ENCODE data around the gene CDIP1.

The CDIP1 gene

DNA sequence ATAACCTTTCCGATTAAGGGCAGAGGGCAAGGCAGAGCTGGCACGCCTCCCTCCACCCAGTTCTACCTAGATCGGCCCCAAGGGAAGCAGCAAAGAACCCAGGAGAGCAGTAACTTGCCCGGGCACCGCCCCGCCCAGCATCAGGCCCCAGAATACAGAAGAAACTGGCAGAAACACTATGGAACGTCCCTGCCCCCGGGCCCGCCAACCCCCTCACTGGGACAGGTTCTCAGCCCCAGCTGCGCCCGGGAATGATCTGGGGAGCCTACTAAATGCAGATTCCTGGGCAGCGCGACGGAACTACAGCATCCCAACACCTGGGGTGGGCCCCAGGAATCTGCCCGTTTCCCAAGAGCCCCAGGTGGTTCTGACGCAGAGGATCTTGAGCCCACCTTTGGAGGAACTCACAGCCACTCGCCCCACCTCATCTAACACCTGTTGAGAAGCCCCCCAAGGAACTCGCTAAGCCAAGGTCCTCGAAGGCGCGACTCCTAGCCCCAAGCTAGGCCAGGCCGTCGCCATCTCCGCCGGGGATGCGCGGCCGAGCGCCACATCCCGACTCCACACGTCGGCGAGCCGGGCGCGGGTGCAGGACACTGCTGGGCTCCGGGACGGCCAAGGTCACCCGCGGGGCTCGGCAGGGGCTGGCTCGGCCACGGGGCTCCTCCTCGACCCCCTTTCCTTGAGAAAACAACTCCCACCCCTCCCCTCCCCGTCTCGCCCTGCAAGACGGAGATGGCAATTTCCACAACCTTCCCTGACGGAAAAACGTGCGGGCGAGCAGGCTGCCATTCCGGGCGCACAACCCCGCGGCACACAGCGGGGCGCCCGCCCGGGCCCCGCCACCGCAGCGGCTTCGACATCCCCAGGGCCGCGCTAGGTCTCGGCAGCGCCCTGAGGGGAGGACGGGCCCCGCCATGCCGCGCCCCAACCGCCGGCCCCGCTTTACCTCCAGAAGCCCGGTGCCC lies 913 bp downstream of the CDIP1 start:
- DNase-seq (ENCODE audit: low read depth): no peak

DNA sequence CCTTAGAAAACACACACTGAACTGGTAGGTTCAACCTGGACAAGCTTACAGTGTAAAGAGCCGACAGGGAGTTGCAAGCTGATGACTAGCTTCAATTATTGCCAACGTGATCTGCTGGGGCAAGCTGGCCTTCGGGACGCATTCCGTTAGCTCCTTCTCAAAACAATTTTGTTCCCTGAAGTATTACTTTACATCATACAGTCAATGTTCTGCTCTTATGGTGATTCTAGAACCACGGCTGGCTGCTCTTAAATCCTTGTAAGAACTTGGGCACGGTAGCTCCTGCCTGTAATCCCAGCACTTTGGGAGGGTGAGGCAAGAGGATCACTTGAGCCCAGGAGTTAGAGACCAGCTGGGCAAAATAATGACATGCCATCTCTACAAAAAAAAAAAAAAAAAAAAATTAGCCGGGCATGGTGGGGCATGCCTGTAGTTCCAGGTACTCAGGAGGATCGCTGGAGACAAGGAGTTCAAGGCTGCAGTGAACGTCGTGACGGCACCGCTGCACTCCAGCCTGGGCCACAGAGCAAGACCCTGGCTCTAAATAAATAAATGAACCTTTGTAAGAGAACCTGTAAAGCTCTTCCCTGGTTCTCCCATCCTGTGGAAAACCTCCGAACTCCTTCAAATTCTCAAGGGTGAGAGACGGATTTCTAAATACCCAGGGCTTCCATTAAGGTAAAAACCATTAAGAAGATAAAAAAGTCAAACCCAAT lies 2.0 kb downstream of the CDIP1 start:
- DNase-seq (ENCODE audit: low read depth): no peak

DNA sequence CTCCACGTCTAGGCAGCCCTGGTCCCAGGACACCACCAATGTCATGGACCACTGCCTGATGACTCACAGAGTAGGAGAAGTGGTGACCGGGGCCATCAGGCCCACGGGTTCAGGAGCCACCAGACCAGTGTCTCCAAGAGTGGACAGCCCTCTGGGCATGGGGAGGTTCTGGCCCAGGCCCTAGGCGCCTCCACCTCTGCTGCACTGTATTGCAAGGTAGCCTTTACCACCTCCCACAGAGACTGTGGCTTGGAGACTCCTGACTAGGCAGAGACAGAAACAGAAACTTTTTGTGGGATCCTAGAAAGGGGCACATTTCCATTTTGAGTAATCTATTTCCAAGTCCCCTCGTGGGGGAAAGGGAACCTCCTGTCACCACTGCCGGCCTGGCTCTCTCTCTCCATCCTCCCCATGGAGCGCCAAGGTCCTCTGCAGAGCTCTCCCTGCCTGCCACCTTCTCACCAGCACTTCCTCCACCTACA lies 2.9 kb downstream of the CDIP1 start:
- no peak for DNase-seq (ENCODE audit: low read depth)

DNA sequence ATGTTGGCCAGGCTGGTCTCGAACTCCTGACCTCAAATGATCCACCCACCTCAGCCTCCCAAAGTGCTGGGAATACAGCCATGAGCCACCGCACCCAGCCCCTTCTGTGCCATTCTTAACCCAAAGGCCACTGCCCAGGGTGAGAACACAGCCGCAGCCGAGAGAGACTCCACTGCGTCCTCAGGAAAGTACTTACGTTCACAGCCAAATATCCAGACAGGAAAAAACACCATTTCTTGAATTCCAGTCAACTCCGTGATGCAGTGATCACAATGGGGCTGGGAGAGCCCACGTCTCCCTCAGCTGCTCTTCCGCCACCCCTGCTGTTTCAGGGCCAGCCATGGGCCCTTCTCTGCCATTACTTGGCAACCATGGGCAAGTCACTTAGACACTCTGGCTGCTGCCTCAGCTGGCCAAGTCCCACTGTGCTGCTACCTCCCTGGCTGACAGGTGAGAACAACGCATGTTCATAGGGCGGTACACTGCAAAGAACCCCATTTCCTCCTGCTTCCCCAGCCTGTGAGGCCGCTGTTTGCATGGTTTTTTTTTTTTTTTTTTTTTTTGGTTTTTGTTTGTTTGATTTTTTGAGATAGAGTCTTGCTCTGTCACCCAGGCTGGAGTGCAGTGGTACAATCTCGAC lies 4.3 kb downstream of the CDIP1 start:
- DNase-seq (ENCODE audit: low read depth): no peak

DNA sequence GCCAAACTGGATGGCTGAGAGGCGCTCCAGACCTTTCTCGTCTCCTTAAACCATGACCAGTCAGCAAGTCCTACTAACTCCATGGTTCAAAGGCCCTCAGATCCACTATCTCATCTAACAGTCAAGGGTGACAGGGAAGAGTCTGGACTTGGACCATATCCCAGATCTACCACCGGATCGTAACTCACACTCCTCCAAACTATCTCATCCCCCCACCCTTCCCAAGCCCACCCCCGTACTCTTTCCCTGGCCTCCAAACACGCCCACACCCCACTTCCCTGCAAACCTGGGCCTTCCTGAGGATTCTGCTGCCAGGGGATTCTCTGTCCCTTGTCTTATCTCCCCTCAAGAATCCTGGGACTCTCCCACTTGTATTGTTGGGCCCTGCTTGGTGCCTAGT lies 5.1 kb downstream of the CDIP1 start:
- no peak for DNase-seq (ENCODE audit: low read depth)

DNA sequence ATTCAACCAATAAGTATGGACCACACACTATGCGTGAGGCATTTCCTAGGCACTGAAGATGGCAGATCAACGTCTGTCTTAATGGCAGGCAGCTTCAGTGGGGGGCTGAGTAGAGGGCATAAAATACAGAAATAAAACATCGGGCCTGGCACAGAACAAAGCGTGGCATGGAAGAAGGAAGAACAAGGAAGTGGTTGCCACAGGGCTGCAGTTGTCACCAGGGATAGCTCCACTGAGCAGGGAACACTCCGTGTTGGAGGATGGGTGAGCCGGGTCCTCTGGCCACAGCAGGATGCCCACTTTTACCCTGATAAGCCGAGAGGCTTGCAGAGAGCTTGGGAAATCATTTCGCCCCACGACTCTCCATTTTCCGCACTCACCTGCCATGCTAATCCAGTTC lies 6.3 kb downstream of the CDIP1 start:
- no peak for DNase-seq (ENCODE audit: low read depth)

DNA sequence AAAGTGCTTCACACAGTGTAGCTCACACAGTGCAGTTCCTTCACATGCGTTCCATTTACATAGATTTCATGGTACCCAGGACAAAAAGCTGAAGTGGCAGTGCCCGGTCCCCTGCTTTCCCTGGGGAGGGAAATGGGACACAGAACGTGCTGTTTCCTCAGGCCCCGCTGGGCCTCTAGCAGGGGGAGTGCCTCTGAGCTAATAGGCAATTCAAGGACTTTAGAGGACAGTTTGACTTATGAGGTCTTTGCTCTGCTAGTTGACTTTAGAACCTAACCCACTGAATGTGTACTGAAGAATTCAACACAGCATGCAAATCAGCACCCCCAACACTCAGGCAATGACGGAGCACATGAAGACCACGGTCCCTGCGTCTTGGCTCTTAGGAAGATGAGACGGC lies 6.8 kb downstream of the CDIP1 start:
- DNase-seq (ENCODE audit: low read depth): no peak

DNA sequence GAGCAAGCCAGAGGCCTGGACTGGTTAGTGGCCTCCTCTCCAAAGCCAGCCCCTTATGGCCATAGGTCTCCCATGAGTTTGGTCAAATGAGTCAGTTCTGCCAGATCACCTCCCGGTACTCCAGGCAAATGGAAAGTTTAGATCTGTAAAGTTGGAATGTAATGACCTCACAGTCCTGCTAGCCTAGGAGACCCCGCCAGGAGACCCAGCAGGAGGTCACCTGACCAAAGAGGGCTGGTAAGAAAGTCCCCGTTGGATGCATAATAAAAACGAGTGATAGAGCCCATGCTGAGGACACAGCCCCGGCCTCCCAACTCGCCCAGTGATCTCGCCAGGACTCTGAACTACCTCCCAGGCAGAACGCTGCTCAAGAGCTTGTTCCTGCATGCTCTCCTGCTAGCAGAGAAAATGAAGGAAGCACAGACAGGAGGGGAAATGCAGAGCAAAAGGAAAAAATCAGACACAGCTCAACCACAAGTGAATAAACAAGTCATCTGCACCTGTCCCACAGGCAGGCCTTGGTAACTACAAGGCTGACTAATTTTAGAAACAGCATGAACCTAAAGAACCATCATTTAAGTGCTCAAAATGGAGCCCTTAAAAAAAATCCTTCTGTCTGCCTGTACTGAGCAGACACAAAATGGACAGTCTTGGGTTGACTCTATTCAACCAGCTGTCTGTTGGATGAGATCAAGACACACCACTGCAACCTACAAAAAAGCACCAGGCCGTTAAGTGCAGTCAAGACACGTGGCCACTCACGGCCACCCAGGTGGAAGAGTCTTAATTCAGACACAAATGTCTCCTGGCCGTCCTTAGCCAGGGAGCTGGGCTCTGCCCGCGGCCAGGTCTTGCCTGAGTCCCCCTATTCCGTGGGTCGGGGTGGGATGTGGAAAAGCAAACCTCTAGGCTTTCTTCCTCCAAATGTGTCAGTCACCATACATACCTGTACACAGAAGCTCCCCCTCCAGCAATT lies 9.2 kb downstream of the CDIP1 start:
- no peak for DNase-seq (ENCODE audit: low read depth)

DNA sequence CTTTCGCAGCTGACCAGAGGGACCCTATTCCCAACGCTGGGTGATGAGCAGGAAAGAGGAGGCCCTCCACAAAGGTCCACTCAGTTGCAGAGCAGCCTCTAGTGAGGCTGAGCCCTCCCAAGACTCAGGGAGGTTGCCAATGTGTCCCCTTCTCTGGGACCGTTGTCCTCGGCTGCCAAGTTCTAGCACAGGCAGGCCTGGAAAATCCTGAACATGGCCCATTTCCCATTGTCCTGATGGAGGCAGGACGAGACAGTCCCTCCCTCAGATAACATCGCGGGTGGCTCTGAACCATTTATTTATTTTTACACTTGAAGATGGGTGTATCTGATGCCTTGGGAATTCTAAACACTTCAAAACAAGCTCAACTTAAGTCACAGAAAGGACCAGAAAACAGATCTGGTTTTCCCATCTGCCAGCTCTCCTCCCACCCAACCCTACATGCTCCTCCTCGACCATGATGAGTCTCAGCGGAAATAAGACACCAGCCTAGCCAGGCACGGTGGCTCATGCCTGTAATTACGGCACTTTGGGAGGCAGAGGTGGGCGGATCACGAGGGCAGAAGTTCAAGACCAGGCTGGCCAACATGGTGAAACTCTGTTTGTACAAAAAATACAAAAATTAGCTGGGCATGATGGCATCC lies 12.8 kb downstream of the CDIP1 start:
- DNase-seq (ENCODE audit: low read depth): no peak

DNA sequence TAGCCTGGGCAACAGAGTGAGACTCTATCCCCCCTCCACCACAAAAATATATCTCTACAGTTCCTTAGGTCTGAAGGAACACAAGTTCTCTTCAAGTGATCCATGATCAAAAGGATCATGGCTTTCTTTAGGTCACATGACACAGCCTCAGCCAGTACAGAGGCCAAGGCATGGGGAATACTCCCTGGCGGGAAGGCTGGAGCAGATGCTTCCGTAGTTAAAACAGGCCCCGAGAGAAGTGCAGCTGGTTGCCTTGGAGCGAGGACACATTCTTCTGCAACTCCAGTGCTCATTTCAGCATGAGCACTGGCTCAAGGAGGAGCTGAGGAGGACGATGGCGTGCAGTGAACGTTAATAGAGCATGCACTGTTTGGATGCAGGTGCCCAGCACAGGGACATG lies 13.5 kb downstream of the CDIP1 start:
- no peak for DNase-seq (ENCODE audit: low read depth)

DNA sequence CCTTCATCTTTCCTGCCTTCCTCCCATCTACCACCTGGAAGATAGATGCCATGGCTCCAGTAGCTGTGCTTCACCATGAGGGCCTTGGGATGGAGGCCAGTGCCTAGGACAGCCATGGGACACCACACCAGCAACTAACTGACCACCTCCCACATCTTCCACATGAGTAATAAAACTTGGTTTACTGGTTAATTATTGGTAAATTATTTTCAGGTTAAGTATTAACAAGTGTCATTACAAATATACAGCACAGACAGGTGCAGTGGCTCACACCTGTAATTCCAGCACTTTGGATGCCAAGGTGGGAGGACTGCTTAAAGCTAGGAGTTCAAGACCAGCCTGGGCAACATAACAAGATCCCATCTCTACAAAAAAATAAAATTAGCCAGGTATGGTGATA lies 14.0 kb downstream of the CDIP1 start:
- no peak for DNase-seq (ENCODE audit: low read depth)

DNA sequence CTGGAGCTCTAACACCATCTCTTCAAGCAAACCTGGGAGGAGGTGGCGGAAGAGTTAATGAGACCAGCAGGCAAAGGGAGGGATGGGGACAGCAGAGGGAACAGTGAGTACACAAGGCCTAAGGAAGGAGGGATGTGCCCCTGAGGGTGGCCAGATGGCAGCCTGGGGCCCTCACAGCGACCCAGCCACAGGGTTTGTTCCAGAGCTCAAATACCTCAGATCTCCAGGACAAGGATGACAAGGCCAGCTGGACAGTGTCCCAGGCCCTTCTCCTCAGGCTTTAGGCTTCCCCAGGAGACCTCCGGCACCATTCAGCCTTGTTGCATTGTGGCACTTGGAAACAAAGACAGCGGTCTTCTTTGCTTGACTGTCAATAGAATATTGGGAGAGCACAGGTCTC lies 14.9 kb downstream of the CDIP1 start:
- DNase-seq (ENCODE audit: low read depth): no peak

DNA sequence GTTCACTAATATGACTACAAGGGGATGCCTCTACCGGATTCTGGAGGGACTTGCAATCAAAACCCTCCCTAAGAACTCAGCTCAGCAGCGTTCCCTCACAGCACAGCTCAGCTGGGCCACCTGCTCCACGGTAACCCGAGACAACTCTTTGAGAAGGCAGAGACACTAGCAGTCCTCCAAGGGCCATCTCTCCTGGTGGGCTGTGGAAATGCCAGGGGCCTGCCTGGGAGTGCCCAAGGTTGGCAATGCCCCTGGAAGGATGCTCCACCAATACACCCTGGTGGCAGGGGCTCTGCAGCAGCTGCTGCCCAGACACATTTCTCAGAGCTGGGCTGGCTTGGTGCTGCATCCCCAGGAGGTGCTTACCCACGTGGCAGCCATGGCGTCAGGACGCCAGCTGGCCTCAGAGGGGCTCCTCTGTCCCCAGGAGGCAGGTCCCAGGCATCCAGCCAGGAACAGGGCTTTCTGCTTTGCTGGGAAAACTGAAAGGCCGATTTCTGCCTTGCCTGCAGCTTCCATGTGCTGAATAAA lies 16.5 kb downstream of the CDIP1 start:
- no peak for DNase-seq (ENCODE audit: low read depth)

DNA sequence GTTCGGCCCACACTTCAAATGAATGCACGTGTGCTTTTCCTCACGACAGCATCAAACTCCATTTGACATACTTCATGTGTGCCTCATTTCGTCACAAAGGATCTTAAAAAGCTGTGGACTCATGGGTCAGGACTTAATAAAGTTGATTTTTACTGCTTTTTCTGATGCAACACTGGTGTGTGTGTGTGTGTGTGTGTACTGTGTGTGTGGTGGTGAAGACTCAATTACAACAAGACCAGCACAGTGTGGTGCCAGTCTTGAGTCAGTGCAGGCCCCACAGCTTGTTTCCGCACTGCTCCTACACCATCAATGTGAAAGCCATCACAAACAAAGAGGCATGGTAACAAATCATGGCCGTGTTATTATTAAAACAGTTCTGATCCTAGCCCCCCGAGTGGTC lies 17.7 kb downstream of the CDIP1 start:
- DNase-seq (ENCODE audit: low read depth): no peak

DNA sequence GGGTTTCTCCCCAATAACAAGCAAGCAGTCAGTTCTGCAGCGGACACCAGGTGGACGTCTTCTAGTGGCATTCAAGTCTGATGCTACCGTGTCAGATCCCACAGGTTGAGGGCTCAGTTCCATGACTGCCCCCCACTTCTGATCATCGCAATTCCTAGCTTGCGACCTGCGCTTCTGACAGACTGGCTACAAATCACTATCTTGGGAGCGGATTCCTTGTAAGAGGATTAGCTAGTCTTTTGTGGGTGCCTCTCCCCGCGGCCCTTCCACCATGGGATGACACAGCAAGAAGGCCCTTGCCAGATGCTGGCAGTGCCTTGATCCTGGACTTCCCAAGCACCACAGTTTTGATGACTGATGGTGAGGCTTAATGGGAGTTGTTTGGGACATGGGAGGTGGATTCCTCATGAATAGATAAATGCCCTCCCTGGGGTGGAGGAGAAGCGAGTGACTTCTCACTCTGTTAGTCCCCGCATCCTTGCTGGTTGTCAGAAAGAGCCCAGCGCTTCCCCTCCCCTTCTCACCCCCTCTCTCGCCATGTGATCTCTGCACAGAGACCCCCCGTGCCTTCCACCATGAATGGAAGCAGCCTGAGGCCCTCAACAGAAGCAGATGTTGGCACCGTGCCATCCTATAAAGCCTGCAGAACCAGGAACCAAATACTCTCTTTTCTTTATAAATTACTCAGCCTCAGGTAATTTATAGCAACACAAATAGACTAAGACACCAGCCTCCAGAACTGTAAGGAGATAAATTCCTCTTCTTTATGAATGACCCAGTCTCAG lies 19.1 kb downstream of the CDIP1 start:
- DNase-seq (ENCODE audit: low read depth): no peak

DNA sequence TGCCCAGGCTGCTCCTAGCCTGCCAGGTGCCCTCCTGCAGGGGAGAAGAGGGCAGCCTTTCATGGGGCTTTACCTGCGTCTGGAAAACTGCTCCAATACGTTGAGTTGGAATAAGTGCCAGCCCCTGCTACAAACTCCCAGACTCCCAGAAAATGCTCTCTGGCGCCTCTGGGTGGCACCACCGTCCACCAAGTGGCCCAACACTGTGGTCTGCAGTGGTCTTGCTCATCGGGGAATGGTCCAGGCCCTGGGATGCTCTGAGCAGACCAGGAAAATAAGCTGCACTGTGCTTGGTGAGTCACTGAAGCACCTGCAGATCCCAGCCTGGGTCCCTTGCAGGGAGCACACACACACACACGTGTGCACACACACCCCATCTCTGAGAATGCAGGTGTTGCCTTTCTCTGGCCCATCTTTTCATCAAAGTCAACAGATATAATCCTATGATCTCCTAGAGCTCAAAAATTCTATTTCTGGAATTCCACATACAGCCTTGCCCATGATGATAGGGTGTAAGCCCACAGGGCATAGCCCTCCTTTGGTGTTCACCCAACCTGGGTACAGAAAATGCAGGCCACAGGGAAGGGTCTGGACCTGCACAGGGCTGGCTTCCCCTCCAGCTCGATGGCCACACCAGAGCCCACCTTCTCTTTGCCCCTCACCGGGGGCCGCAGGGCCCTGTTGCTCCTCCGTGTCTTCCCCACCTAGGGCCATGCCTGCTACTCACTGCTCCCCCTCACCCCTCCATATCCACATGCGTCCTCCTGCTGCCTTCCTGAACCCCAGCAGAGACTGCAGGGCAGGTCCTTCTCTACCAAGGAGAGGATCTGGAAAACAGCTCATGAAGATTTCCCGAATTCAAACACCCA lies 20.5 kb downstream of the CDIP1 start:
- no peak for DNase-seq (ENCODE audit: low read depth)

DNA sequence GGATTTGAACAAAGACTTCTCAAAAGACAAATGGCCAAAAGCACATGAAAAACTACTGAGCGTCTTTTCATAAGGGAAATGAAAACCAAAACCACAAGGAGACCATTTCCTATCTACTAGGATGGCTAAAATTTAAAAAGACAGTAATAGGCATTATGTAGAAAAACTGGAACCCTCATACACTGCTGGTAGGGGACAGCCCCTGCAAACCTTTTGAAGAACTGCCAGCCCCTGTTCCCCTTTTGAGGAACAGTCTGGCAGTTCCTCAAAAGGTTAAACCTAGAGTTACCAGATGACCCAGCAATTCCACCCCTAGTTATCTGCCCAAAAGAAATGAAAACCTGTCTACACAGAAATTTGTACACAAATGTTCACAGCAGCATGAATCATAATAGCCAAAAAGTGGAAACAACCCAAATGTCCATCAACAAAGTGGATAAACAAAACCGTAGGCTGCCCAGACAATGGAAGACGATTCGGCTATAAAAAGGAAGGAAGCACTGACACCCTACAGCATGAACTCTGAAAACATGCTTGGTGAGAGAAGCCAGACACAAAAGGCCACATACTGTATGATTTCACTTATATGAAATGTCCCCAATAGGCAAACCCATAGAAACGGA lies 22.9 kb downstream of the CDIP1 start:
- no peak for DNase-seq (ENCODE audit: low read depth)

DNA sequence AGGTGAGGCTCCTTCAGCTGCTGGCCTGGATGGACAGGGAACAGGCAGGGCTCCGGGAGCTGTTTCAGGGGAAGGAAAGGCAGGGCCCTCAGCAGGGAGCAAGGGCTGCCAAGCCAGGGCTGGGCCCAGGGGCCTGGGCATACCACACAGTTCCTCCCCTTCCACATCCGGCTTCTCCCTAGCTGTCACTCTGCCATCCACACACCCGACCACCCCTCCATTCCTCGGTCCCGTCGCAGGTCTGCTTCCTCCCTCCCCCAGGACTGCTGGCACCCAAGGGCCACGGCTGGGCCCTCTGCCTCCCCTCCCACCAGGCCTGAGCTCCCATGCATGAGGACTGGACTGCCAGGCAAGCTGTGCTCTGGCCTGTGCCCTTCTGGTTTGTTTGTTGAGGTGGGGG lies 24.0 kb downstream of the CDIP1 start:
- DNase-seq (ENCODE audit: low read depth): no peak

DNA sequence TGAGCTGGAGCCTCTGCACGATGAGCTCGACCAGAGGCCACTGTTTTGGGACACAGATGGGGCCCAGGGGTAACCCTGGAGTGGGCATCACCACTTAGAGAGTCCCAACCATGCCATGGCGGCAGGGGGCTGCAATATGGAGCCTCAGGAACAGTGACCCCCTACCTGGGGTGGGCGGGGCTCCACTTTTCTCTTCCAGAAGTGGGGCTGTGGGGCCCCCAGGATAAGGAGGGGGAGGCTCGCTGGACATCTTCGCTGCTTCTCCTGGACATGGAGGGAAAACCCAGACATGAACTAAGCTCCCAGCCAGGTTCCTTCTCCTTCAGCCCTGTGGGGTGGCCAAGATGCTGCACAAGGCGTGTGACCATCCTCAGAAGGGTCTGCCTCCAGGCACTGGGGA lies 24.7 kb downstream of the CDIP1 start:
- DNase-seq (ENCODE audit: low read depth): no peak

Data from HS-5 (cell line).